HG03025 (cell line): ENCODE data around the gene CSTF3.
"Not testable (repeated sequence)": the region's sequence is repeated elsewhere in the genome, so short reads cannot be mapped to it uniquely, and the experiment has no call there.

Experiments
- ATAC-seq: cut with Tn5 transposase; IDR thresholded peaks from one replicate; pipeline ENCODE4 v1.9.1; 2021; ENCODE audit warnings: mild to moderate bottlenecking, moderate library complexity; ENCODE audit not compliant: unreplicated experiment, low FRiP score

The CSTF3 gene

DNA sequence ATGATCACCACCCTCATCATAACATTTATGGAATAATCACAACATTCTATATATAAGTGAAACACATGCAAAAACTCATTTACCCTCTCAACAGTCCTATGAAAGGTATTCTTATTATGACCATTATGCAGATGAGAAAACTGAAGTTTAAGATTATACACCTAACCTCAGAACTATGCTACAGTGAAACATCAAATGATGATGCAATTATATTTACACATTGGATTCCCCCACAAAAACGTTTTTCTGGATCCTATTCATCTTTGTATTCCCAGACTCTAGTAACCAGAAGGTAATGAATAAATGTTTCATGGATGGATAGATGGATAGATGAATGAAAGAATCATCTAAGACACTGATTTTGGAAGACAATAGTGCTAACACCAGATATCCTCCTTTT lies 67.1 kb downstream of the CSTF3 start:
- ATAC-seq: no peak

- no peak for ATAC-seq
Observed at GRCh38 chr11:33089776-33090175, 71.5 kb downstream of the CSTF3 start.

GRCh38 chr11:33086017-33086416 lies 75.3 kb downstream of the CSTF3 start:
- no peak for ATAC-seq

GRCh38 chr11:33083918-33084317 lies 77.4 kb downstream of the CSTF3 start:
- ATAC-seq: no peak

GRCh38 chr11:33072465-33072864 lies 88.8 kb downstream of the CSTF3 start:
- no peak for ATAC-seq

DNA sequence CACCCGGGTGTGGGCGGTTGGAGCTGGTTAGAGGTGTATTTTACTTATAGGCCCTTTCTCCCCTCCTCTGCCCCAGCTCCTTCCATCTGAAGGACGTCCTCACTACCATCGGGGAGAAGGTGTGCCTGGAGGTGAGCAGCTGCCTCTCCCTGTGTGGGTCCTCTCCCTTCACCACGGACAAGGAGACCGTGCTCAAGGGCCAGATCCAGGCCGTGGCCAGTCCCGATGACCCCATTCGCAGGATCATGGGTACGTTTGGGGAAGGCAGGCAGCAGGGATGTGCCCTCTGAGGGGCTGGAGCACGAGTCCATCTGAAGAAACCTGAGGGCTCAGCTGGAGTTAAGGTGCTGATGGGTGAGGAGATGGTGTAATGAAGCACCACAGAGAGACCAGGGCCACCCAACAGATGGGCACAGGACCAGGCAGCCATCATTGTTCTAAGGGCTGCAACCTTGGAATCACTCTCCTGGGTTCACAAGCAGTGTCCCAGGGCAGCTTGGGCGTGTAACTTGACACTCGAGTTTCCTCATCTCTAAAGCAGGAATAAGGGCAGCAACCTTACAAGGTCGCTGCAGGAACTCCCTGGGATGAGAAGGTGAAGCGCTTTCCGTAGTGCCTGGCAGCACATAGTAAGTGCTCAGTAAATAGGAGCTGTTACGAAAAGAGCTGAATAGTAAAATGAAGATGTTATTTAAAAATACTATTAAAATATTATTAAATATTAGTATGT lies 92.5 kb downstream of the CSTF3 start:
- no peak for ATAC-seq

GRCh38 chr11:33067294-33067693 lies 94.0 kb downstream of the CSTF3 start:
- ATAC-seq: no peak

GRCh38 chr11:33065445-33066178 lies 95.7 kb downstream of the CSTF3 start:
- no peak for ATAC-seq

DNA sequence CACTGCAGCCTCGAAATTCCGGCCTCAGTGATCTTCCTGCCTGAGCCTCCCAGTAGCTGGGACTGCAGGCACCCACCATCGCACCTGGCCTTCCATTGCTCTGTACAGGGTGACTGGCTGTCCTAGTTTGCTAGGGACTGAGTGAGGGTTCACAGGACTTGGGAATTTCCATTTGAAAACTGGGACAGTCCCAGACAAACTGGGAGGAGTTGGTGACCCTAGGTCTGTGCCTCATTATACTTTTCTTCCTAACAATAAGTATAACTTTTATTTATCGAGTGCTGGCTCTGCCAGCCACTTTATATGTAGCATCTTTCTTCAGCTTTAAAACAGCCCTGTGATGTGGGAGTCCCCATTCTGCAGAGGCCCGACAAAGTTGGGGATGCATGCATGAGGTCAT lies 96.4 kb downstream of the CSTF3 start:
- peak; percentile 16 for ATAC-seq

DNA sequence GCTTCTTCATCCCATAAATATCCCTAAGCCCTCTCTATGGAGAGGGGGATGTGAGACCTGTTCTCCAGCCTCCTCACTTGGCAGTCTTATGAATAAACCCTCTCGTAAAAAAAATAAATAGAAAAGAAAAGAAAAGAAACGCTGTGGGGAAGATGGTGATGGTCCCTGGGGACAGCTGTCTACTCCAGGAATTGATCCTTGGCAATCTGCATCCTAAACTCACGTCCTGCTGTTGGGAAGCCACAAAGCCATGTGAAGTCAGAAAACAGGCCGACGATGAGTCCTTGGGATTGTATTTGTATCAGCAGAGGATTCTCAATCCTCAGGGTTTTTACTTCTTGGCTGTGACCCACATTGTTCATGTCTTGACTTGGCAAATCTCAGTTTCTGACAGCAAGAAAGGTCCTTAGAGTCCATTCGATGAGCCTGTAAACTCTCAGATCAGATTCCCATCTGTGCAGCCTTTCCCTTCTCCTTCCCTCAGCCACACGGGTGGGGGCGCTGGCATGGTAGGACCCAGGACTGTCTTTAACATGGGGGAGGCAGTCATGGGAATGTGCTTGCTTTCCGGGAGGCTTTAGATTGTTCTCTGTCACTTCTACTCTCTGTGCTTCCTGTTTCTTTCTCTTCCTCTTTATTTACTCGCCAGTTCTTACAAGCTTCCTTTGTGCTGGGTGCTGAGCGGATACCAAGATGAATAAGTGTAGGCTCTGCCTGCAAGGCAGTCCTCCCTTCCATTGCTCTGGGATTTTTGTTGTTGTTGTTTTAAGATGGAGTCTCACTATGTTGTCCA lies 97.1 kb downstream of the CSTF3 start:
- peak; percentile 35 for ATAC-seq

DNA sequence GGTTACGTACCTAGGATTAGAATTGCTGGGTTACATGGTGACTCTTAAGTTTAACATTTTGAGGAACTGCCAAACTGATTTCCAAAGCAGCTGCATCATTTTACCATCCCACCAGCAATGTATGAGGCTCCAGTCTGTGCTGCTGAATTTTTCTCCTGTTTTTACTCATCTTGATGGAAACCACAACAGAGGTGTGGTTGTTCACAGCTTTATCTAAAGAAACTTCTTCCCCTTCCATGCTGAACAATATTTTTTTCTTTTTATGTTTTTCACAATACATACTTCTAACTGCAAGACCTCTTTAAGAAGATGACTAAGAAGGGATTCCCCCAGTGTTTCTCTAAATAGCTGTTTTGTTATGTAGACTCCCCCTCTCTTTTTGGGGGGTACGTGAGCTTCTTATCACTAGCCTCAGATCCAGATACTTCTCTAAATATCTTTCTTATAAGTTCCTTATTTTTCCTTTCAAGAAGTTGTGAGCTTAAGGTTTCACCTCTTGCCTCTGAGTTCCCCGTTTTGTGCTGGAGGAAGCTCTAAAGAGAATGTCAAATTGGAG lies 97.9 kb downstream of the CSTF3 start:
- no peak for ATAC-seq

DNA sequence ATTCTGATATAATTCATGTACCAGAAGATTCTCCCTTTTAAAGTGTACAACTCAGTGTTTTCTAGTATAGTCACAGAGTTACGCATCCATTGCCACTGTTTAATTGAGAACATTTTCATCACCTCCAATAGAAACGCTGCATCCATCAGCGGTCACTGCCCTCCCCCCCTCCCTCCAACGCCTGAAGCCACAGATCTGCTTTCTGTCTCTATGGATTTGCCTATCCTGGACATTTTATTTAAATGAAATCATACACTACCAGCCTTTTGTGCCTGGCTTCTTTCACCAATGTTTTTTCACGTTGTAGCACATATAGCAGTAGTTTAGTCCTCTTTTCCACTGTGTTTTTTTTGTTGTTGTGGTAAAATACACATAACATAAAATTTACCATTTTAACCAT lies 99.1 kb downstream of the CSTF3 start:
- no peak for ATAC-seq

GRCh38 chr11:33060271-33060670 lies 101.0 kb downstream of the CSTF3 start:
- ATAC-seq: no peak

DNA sequence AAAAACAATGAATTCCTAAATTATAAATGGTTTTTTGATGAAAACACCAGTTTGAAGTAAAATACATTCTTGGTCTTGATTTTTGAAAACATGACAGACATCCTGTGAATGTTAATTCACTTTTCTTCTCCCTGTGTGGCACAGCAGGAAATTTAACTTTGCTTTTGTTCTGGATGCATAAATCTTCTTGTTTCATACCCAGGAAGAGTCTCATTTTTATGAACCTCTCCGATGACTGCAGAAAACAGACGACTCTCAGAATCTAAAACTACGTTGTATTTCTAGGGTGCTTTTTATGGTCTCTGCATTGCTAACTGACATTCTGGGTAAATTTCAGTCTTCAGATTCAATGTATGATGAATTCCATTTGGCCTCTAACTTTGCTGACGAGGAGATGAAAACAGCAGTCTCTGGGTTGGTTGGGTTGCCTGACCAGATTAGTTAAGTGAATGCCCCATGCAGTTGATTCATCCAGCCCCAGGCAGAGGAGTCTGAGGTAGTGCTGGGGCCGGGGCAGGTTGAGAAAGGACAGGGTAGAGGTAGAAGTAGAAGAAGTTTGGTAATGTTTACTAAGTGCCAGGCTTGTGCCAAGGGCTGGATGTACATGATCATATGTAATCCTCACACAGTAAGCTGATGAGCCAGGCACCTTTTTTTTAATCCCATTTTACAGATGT lies 101.8 kb downstream of the CSTF3 start:
- ATAC-seq: no peak

DNA sequence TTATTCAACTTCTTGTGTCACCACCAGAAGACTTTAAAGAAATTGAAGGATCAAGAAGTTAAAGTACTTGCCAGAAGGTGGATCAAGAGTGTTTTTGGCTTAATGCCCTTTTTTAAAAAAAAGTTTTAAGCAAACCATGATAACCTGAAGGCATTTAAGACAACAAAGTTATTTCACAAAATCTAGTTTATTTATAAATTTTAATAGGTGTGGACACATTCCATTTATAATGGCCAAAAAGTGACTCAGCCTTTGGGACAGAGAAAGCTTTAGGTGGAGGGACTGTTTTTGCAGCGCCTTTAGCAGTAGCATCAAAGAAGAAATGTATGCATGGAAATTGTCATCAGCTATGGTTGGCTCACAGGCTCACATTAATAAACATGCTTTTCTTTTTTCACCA lies 104.0 kb downstream of the CSTF3 start:
- no peak for ATAC-seq

GRCh38 chr11:33055375-33055774 lies 105.9 kb downstream of the CSTF3 start:
- no peak for ATAC-seq

DNA sequence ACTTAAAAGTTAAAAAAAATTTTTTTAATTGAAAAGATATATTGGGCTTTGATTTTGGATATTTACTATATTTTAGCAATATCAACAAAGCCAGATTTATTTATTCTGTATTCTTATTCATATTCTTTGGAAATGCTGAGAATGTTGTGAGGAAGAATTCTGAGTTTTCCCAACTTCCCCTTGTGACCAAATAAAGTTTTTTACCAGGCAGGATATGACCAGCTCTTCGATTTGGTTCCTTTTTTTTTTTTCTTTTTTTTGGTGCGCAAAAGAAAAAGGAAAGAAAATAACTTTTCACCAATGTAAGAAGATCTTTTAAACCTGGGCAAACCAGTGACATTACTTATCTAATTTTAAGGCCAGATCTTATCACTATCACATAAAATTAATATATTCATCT lies 109.0 kb downstream of the CSTF3 start:
- no peak for ATAC-seq

DNA sequence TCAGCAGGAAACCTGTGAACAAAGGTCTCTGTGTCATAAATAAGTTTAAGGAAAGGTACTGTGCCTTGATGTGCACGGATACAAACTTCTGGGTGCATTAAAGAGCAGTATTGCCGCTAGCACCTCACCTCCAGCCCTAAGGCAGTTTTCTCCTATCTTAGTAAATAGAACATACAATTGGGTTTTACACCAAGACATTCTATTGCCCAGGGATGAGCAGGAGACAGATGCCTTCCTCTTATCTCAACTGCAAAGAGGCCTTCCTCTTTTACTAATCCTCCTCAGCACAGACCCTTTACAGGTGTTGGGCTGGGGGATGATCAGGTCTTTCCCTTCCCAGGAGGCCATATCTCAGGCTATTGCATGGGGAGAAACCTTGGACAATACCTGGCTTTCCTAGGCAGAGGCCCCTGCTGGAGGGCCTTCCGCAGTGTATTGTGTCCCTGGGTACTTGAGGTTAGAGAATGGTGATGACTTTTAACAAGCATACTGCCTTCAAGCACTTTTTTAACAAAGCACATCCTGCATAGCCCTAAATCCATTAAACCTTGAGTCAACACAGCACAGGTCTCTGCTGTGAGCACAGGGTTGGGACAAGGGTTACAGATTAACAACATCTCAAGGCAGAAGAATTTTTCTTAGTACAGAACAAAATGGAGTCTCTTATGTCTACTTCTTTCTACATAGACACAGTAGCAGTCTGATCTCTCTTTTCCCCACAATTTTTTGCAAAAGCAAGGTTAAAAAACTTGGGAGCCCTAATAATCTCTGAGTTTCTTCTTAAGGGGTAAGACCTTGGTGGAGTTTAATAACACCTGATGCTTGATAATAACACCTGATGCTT lies 111.5 kb downstream of the CSTF3 start:
- not testable (repeated sequence) for ATAC-seq

- not testable (repeated sequence) for ATAC-seq
Observed at GRCh38 chr11:33048701-33049100, 112.6 kb downstream of the CSTF3 start.
